Measurements from ENCODE around the gene HOXC11. TPM values are rescaled to one million over a fixed set of nuclear protein-coding genes. Genes with fewer than 3 reads are reported as not detected.

Gene HOXC11
- total and polyA plus RNA-seq, 4 donors, result 0.38 to 4.1 TPM; not detected in 2

GRCh38 chr12:53941187-53941586 is 31.7 kb upstream of the HOXC11 start:
- ATAC-seq (ENCODE audit: low FRiP score) (no peak), DNase-seq (no peak)
- Histone ChIP-seq H3K4me1 (ENCODE audit: control insufficient read depth in 1 of 2, insufficient read depth in 2 of 2, low read length in 2 of 2) (no peaks in the 10 kb centered on the region), H3K27me3 (ENCODE audit: control insufficient read depth in 1 of 2, insufficient read depth in 2 of 2, low read length in 1 of 2) (no peaks in the 10 kb centered on the region), H3K4me3 (ENCODE audit: low read length in 2 of 2) (no peak overlapping the region), H3K36me3 (ENCODE audit: control insufficient read depth in 1 of 2, insufficient read depth in 2 of 2, low read length in 1 of 2) (no peaks in the 10 kb centered on the region), H3K9me3 (ENCODE audit: control insufficient read depth, low read length) (no peaks in the 10 kb centered on the region), H3K27ac (ENCODE audit: low read depth in 1 of 2, low read length in 2 of 2) (no peak overlapping the region)
- intact Hi-C loops (cut with DNase I), result no loop called here

- Histone ChIP-seq H3K27me3 (ENCODE audit: control insufficient read depth in 1 of 2, insufficient read depth in 2 of 2, low read length in 1 of 2) (no peaks in the 10 kb centered on the region), H3K4me3 (ENCODE audit: low read length in 2 of 2) (no peak overlapping the region), H3K4me1 (ENCODE audit: control insufficient read depth in 1 of 2, insufficient read depth in 2 of 2, low read length in 2 of 2) (no peaks in the 10 kb centered on the region), H3K36me3 (ENCODE audit: control insufficient read depth in 1 of 2, insufficient read depth in 2 of 2, low read length in 1 of 2) (no peaks in the 10 kb centered on the region), H3K9me3 (ENCODE audit: control insufficient read depth, low read length) (no peaks in the 10 kb centered on the region), H3K27ac (ENCODE audit: low read depth in 1 of 2, low read length in 2 of 2) (no peak overlapping the region)
- ATAC-seq (ENCODE audit: low FRiP score) (no peak), DNase-seq (no peak)
- intact Hi-C loops (cut with DNase I), result no loop called here
- WGBS, 2 donors, result 15 to 23% methylated on average over 5 of the region's 5 CpGs
These were observed 31.2 kb upstream of the HOXC11 start for GRCh38 chr12:53941750-53942149.

GRCh38 chr12:53942467-53942997 is 30.4 kb upstream of the HOXC11 start:
- ATAC-seq (ENCODE audit: low FRiP score), result no peak
- no peaks in the 10 kb centered on the region for H3K27me3 ChIP-seq (ENCODE audit: control insufficient read depth in 1 of 2, insufficient read depth in 2 of 2, low read length in 1 of 2)

GRCh38 chr12:53944209-53944608 is 28.7 kb upstream of the HOXC11 start:
- intact Hi-C loops (cut with DNase I), result no loop called here
- Histone ChIP-seq H3K27me3 (ENCODE audit: control insufficient read depth in 1 of 2, insufficient read depth in 2 of 2, low read length in 1 of 2) (no peaks in the 10 kb centered on the region), H3K27ac (ENCODE audit: low read depth in 1 of 2, low read length in 2 of 2) (no peak overlapping the region), H3K4me1 (ENCODE audit: control insufficient read depth in 1 of 2, insufficient read depth in 2 of 2, low read length in 2 of 2) (no peaks in the 10 kb centered on the region), H3K36me3 (ENCODE audit: control insufficient read depth in 1 of 2, insufficient read depth in 2 of 2, low read length in 1 of 2) (no peaks in the 10 kb centered on the region), H3K9me3 (ENCODE audit: control insufficient read depth, low read length) (no peaks in the 10 kb centered on the region), H3K4me3 (ENCODE audit: low read length in 2 of 2) (no peak overlapping the region)
- ATAC-seq (ENCODE audit: low FRiP score), result no peak
- no peak for DNase-seq
- 16 to 17% methylated on average over 4 of the region's 4 CpGs for WGBS, 2 donors

More at GRCh38 chr12:53942467-53942997, 30.4 kb upstream of the HOXC11 start:
- Histone ChIP-seq H3K4me1 (ENCODE audit: control insufficient read depth in 1 of 2, insufficient read depth in 2 of 2, low read length in 2 of 2) (no peaks in the 10 kb centered on the region), H3K9me3 (ENCODE audit: control insufficient read depth, low read length) (no peaks in the 10 kb centered on the region), H3K4me3 (ENCODE audit: low read length in 2 of 2) (no peak overlapping the region), H3K27ac (ENCODE audit: low read depth in 1 of 2, low read length in 2 of 2) (no peak overlapping the region), H3K36me3 (ENCODE audit: control insufficient read depth in 1 of 2, insufficient read depth in 2 of 2, low read length in 1 of 2) (no peaks in the 10 kb centered on the region)
- intact Hi-C loops (cut with DNase I), result no loop called here
- 6 to 16% methylated on average over 2 of the region's 2 CpGs for WGBS, 2 donors
- DNase-seq, result no peak

GRCh38 chr12:53944907-53945847 is 27.7 kb upstream of the HOXC11 start:
- Histone ChIP-seq H3K27me3 (ENCODE audit: control insufficient read depth in 1 of 2, insufficient read depth in 2 of 2, low read length in 1 of 2) (no peaks in the 10 kb centered on the region), H3K4me3 (ENCODE audit: low read length in 2 of 2) (no peak overlapping the region), H3K36me3 (ENCODE audit: control insufficient read depth in 1 of 2, insufficient read depth in 2 of 2, low read length in 1 of 2) (no peaks in the 10 kb centered on the region), H3K4me1 (ENCODE audit: control insufficient read depth in 1 of 2, insufficient read depth in 2 of 2, low read length in 2 of 2) (no peaks in the 10 kb centered on the region), H3K27ac (ENCODE audit: low read depth in 1 of 2, low read length in 2 of 2) (no peak overlapping the region), H3K9me3 (ENCODE audit: control insufficient read depth, low read length) (no peaks in the 10 kb centered on the region)
- WGBS, 2 donors, result 6 to 7% methylated on average over 51 of the region's 51 CpGs
- DNase-seq, result peak in 1 of 2 donors; percentile 72
- ATAC-seq (ENCODE audit: low FRiP score), result no peak
- intact Hi-C loops (cut with DNase I), result no loop called here

- H3K36me3 ChIP-seq (ENCODE audit: control insufficient read depth in 1 of 2, insufficient read depth in 2 of 2, low read length in 1 of 2), result no peaks in the 10 kb centered on the region
- no peak for ATAC-seq (ENCODE audit: low FRiP score)
- no peak for DNase-seq
- H3K9me3 ChIP-seq (ENCODE audit: control insufficient read depth, low read length), result no peaks in the 10 kb centered on the region
- H3K4me3 ChIP-seq (ENCODE audit: low read length in 2 of 2), result no peak overlapping the region
- no peaks in the 10 kb centered on the region for H3K4me1 ChIP-seq (ENCODE audit: control insufficient read depth in 1 of 2, insufficient read depth in 2 of 2, low read length in 2 of 2)
- intact Hi-C loops (cut with DNase I), result no loop called here
- H3K27me3 ChIP-seq (ENCODE audit: control insufficient read depth in 1 of 2, insufficient read depth in 2 of 2, low read length in 1 of 2), result no peaks in the 10 kb centered on the region
- H3K27ac ChIP-seq (ENCODE audit: low read depth in 1 of 2, low read length in 2 of 2), result no peak overlapping the region
These were observed 25.2 kb upstream of the HOXC11 start for GRCh38 chr12:53947743-53948142.

GRCh38 chr12:53948650-53949593 is 24.0 kb upstream of the HOXC11 start:
- no peaks in the 10 kb centered on the region for H3K36me3 ChIP-seq (ENCODE audit: control insufficient read depth in 1 of 2, insufficient read depth in 2 of 2, low read length in 1 of 2)
- DNase-seq, result no peak
- no peak for ATAC-seq (ENCODE audit: low FRiP score)
- no peak overlapping the region for H3K27ac ChIP-seq (ENCODE audit: low read depth in 1 of 2, low read length in 2 of 2)
- intact Hi-C loops (cut with DNase I), result no loop called here
- H3K27me3 ChIP-seq (ENCODE audit: control insufficient read depth in 1 of 2, insufficient read depth in 2 of 2, low read length in 1 of 2), result no peaks in the 10 kb centered on the region
- H3K9me3 ChIP-seq (ENCODE audit: control insufficient read depth, low read length), result no peaks in the 10 kb centered on the region
- no peak overlapping the region for H3K4me3 ChIP-seq (ENCODE audit: low read length in 2 of 2)
- no peaks in the 10 kb centered on the region for H3K4me1 ChIP-seq (ENCODE audit: control insufficient read depth in 1 of 2, insufficient read depth in 2 of 2, low read length in 2 of 2)
- 69 to 74% methylated on average over 9 of the region's 9 CpGs for WGBS, 2 donors

- intact Hi-C loops (cut with DNase I), result no loop called here
- 7% methylated on average over 33 to 34 of the region's 34 CpGs for WGBS, 2 donors
- no peaks in the 10 kb centered on the region for H3K27me3 ChIP-seq (ENCODE audit: control insufficient read depth in 1 of 2, insufficient read depth in 2 of 2, low read length in 1 of 2)
- H3K9me3 ChIP-seq (ENCODE audit: control insufficient read depth, low read length), result no peaks in the 10 kb centered on the region
- no peak overlapping the region for H3K27ac ChIP-seq (ENCODE audit: low read depth in 1 of 2, low read length in 2 of 2)
- ATAC-seq (ENCODE audit: low FRiP score) (no peak), DNase-seq (peak in 1 of 2 donors; percentile 67)
- H3K4me3 ChIP-seq (ENCODE audit: low read length in 2 of 2), result no peak overlapping the region
- H3K36me3 ChIP-seq (ENCODE audit: control insufficient read depth in 1 of 2, insufficient read depth in 2 of 2, low read length in 1 of 2), result no peaks in the 10 kb centered on the region
- no peaks in the 10 kb centered on the region for H3K4me1 ChIP-seq (ENCODE audit: control insufficient read depth in 1 of 2, insufficient read depth in 2 of 2, low read length in 2 of 2)
These were observed 23.1 kb upstream of the HOXC11 start for GRCh38 chr12:53949631-53950436.
